ENCODE data around the gene DTNA.

- TF ChIP-seq POLR2A (IDR thresholded peaks at IDR 0.05; ENCODE audit: low read length) = no peak
- no peak for TF ChIP-seq GATA1 (IDR thresholded peaks at IDR 0.05; ENCODE audit: low read depth, low read length)
Measured at GRCh38 chr18:34932363-34932762, 222.3 kb downstream of the DTNA start.

Data from erythroblast (primary cell).